C4-2B (cell line): Measurements from ENCODE around the gene UBE2L3.
"Not testable (repeated sequence)": the region's sequence is repeated elsewhere in the genome, so short reads cannot be mapped to it uniquely, and the experiment has no call there.

ENCODE experiments used
- CTCF ChIP-seq: fragments of 450-650 bp; conservative IDR thresholded peaks from 2 replicates; pipeline ENCODE4 v1.5.1; 2017; ENCODE audit warnings: mild to moderate bottlenecking
- ZFX ChIP-seq: fragments of 450-650 bp; IDR thresholded peaks from 2 replicates; pipeline ENCODE4 v1.6.1; 2017

GRCh38 chr22:21549558-21549957 lies 18.0 kb upstream of the UBE2L3 start:
- not testable (repeated sequence) for TF ChIP-seq CTCF, ZFX
